K562 (cell line): ENCODE data around the gene GP2. TPM values are rescaled to one million over a fixed set of nuclear protein-coding genes. Genes with fewer than 3 reads are reported as not detected.

Experiments used
- ATAC-seq: fragments of 200-7000 bp; cut with Tn5 transposase; 3 replicates; pipeline ENCODE4 v1.9.1; 2020; ENCODE audit warnings: moderate library complexity
- BruUV-seq: library from RNA; stranded (reverse); fragments of 400-500 nt; replicated peaks from 2 replicates; lab custom pipeline; 2021; lab: Mats Ljungman, UMichigan
- CTCF ChIA-PET: fragments of 300-600 bp; formaldehyde crosslinking; extraction: SDS; loops from one replicate; lab custom pipeline; 2021; ENCODE audit warnings: low intra/inter-chr PET ratio; lab: Yijun Ruan, JAX
- POLR2A ChIA-PET: fragments of 300-600, 350-650 bp; sonication (Branson Sonifier 250); formaldehyde crosslinking; extraction: SDS; loops from one replicate; lab custom pipeline; 2021; ENCODE audit warnings: antibody characterized with exemption, inconsistent platforms; lab: Yijun Ruan, JAX
- DNase-seq, 4 experiments: peaks; one replicate each; pipeline versions ENCODE4 v3.0.0 to v3.0.0-alpha.2; 2011 to 2018; ENCODE audit warnings: low spot score in 3 of 4, mixed read lengths in 3 of 4; ENCODE audit errors: extremely low read depth in 1 of 4
- FAIRE-seq: peaks from 2 replicates; lab custom pipeline; 2011; peaks lifted over from hg19 to GRCh38; lab: Jason Lieb, UNC
- H2AFZ ChIP-seq: 2 replicates; pipeline ENCODE4 v1.6.0; 2011; ENCODE audit warnings: low read depth, low read length, control low read depth, inconsistent platforms
- H3K27ac ChIP-seq: fragments of 200-600 bp; 3 replicates; pipeline ENCODE4 v1.8.0; 2011; ENCODE audit warnings: low read depth, mild to moderate bottlenecking, control low read depth, inconsistent platforms, low read length, moderate library complexity, mixed read lengths; ENCODE audit errors: extremely low read depth
- H3K27me3 ChIP-seq, 2 experiments: fragments of 300-600 bp in 1 of 2; 2 replicates in 1 of 2; 3 replicates in 1 of 2; pipeline versions ENCODE4 v1.6.0 to v1.8.0; 2011; ENCODE audit warnings: inconsistent platforms in 2 of 2, low read length in 2 of 2, mild to moderate bottlenecking in 1 of 2, mixed read lengths in 1 of 2, moderate library complexity in 1 of 2; ENCODE audit not compliant: control insufficient read depth in 2 of 2, insufficient read depth in 2 of 2
- H3K36me3 ChIP-seq: fragments of 300-600 bp; 3 replicates; pipeline ENCODE4 v1.8.0; 2011; ENCODE audit warnings: mild to moderate bottlenecking, low read length, inconsistent platforms; ENCODE audit not compliant: control insufficient read depth, insufficient read depth
- H3K4me1 ChIP-seq, 2 experiments: fragments of 200-600 bp in 1 of 2; replicated peaks in 1 of 2; 2 replicates in 1 of 2; 3 replicates in 1 of 2; pipeline versions ENCODE4 v1.5.1 to v1.8.0; 2011; ENCODE audit warnings: inconsistent platforms in 2 of 2, low read length in 2 of 2, mild to moderate bottlenecking in 1 of 2, mixed read lengths in 1 of 2, moderate library complexity in 1 of 2; ENCODE audit not compliant: control insufficient read depth in 2 of 2, insufficient read depth in 2 of 2
- H3K4me2 ChIP-seq: 2 replicates; pipeline ENCODE4 v1.6.1; 2011; ENCODE audit warnings: low read length, control low read depth, inconsistent platforms, mixed read lengths; ENCODE audit not compliant: insufficient read depth
- H3K4me3 ChIP-seq: fragments of 200-600 bp; sonication (generic), shearing (Covaris generic); 2 replicates; pipeline ENCODE4 v1.5.1; 2016; ENCODE audit warnings: control low read depth, inconsistent platforms
- H3K79me2 ChIP-seq: fragments of 200-600 bp; 3 replicates; pipeline ENCODE4 v1.8.0; 2011; ENCODE audit warnings: low read length, inconsistent platforms; ENCODE audit not compliant: control insufficient read depth, insufficient read depth
- H3K9ac ChIP-seq, 2 experiments: 2 replicates each; pipeline versions ENCODE4 v1.6.0 to v1.6.1; 2011; ENCODE audit warnings: low read depth in 2 of 2, low read length in 2 of 2, control low read depth in 1 of 2, inconsistent platforms in 1 of 2, mild to moderate bottlenecking in 1 of 2, mixed read lengths in 1 of 2; ENCODE audit not compliant: insufficient read depth in 1 of 2
- H3K9me1 ChIP-seq: one replicate; pipeline ENCODE4 v1.6.0; 2011; ENCODE audit warnings: inconsistent platforms, mild to moderate bottlenecking, low read length, moderate library complexity; ENCODE audit not compliant: control insufficient read depth, insufficient read depth
- H3K9me3 ChIP-seq: replicated peaks from 2 replicates; pipeline ENCODE4 v1.5.1; 2011; ENCODE audit warnings: low read depth, low read length, inconsistent platforms; ENCODE audit not compliant: control insufficient read depth, insufficient read depth
- H4K20me1 ChIP-seq: replicated peaks from 2 replicates; pipeline ENCODE4 v1.6.1; 2011; ENCODE audit warnings: low read length, inconsistent platforms, mixed read lengths; ENCODE audit not compliant: control insufficient read depth, insufficient read depth
- MBD1 ChIP-seq: fragments of 250-450 bp; sonication (Bioruptor Pico); IDR thresholded peaks from 2 replicates; pipeline ENCODE4 v1.8.0; 2022; ENCODE audit warnings: inconsistent platforms
- OTX1 ChIP-seq: fragments of 450-650 bp; formaldehyde crosslinking; IDR thresholded peaks from 2 replicates; pipeline ENCODE4 v1.4.0; 2022; ENCODE audit warnings: mild to moderate bottlenecking
- ZNF224 ChIP-seq: sonication (generic); formaldehyde crosslinking; IDR thresholded peaks from 2 replicates; pipeline ENCODE4 v1.8.0; 2022; ENCODE audit warnings: mild to moderate bottlenecking, missing genetic modification reagents
- ZNF23 ChIP-seq: fragments of 250-450 bp; sonication (Bioruptor Pico); IDR thresholded peaks from 2 replicates; pipeline ENCODE4 v1.4.0; 2020; ENCODE audit warnings: mild to moderate bottlenecking
- WGBS: fragments of 100-300 bp; shearing (Covaris generic); methylation state at CpG from one replicate; pipeline ENCODE4 v1.1.6; 2016; ENCODE audit warnings: low coverage, mixed read lengths; ENCODE audit not compliant: insufficient coverage; ENCODE audit errors: missing lambda C conversion rate; 5-methylcytosine and 5-hydroxymethylcytosine counted together
- in situ Hi-C: fragments of 300-500 bp; cut with MboI; formaldehyde crosslinking; loops from 4 replicates; pipeline ENCODE4 v1.15.0; 2018; ENCODE audit warnings: inconsistent platforms, mixed read lengths
- intact Hi-C: fragments of 100-400 bp; cut with micrococcal nuclease; formaldehyde crosslinking; loops from 2 replicates; pipeline ENCODE4 v1.14.2; 2022
- polyA plus RNA-seq, 8 experiments: library from polyadenylated mRNA; depleted of rRNA in 4 of 8; stranded (reverse) in 5 of 8; unstranded in 3 of 8; fragments of >200 nt; fragmentation: Nextera tagmentation in 2 of 8; fragmentation: Illumina TruSeq in 1 of 8; extraction: Ambion mirVana in 2 of 8; extraction: Trizol in 1 of 8; gene quantifications; 2 replicates each; pipeline versions ENCODE4 v1.2.1 to v1.2.3, GENCODE V29; 2011 to 2014; ENCODE audit warnings: inconsistent platforms in 1 of 8, missing spikeins in 1 of 8
- total RNA-seq, 7 experiments: library from RNA; depleted of rRNA in 6 of 7; stranded (reverse); fragments of >200 nt in 6 of 7; fragmentation: Illumina TruSeq in 2 of 7; extraction: Trizol in 2 of 7; gene quantifications; 2 replicates each; pipeline versions ENCODE4 v1.2.1 to v1.2.3, GENCODE V29; 2011 to 2021; ENCODE audit warnings: low replicate concordance in 1 of 7

The GP2 gene
- total and polyA plus RNA-seq, 9 of the 15 experiments (the other 6 are each of a cell fraction or from before 2014, with no cell fraction given) = 5.9 TPM; not detected in 8

GRCh38 chr16:20302389-20302788 lies 24.9 kb downstream of the GP2 start:
- no peak for ATAC-seq
- H3K36me3 ChIP-seq = no peaks in the 10 kb centered on the region
- no peaks in the 10 kb centered on the region for H3K79me2 ChIP-seq
- no peak for FAIRE-seq
- H3K9me3 ChIP-seq = no peaks in the 10 kb centered on the region
- ChIA-PET CTCF (no interaction called here), POLR2A (no interaction called here)
- no peaks in the 10 kb centered on the region; a peak in 1 of 5 replicates for H3K27me3 ChIP-seq
- WGBS = 0% methylated on average over 2 of the region's 5 CpGs
- H2AFZ ChIP-seq = no peak overlapping the region
- in situ Hi-C loops (loop anchor here (5.0 to 10.0 kb wide), 2 partner anchors 395 to 698 kb away; no protein-coding TSS in a partner anchor), intact Hi-C loops (no loop called here)
- H3K9ac ChIP-seq = no peak overlapping the region
- 0 out of 2 replicates have a peak, but pooled peaks cover 4% of the 10 kb centered on the region for H4K20me1 ChIP-seq
- peaks cover 2 to 11% of the 10 kb centered on the region in 2 experiments; a peak in 3 of 5 replicates for H3K4me1 ChIP-seq
- no TSS peak for BruUV-seq
- H3K9me1 ChIP-seq = no peaks in the 10 kb centered on the region
- DNase-seq = no peak
- no peak overlapping the region for H3K4me2 ChIP-seq
- TF ChIP-seq ZNF224 (CRISPR knock-in tag) (no peak), ZNF23 (CRISPR knock-in tag) (no peak), OTX1 (CRISPR knock-in tag) (no peak), MBD1 (CRISPR knock-in tag) (no peak)
- no peak overlapping the region for H3K27ac ChIP-seq
- H3K4me3 ChIP-seq = no peak overlapping the region
